GM19351 (cell line): ENCODE results near the gene KHDRBS2.
"Not testable (repeated sequence)": the region's sequence is repeated elsewhere in the genome, so short reads cannot be mapped to it uniquely, and the experiment has no call there.

Source experiments
- ATAC-seq: cut with Tn5 transposase; IDR thresholded peaks from one replicate; pipeline ENCODE4 v1.9.1; 2021; ENCODE audit warnings: mild to moderate bottlenecking, moderate library complexity; ENCODE audit not compliant: unreplicated experiment

The KHDRBS2 gene

GRCh38 chr6:61886608-61887259 is 399.3 kb downstream of the KHDRBS2 start:
- no peak for ATAC-seq

DNA sequence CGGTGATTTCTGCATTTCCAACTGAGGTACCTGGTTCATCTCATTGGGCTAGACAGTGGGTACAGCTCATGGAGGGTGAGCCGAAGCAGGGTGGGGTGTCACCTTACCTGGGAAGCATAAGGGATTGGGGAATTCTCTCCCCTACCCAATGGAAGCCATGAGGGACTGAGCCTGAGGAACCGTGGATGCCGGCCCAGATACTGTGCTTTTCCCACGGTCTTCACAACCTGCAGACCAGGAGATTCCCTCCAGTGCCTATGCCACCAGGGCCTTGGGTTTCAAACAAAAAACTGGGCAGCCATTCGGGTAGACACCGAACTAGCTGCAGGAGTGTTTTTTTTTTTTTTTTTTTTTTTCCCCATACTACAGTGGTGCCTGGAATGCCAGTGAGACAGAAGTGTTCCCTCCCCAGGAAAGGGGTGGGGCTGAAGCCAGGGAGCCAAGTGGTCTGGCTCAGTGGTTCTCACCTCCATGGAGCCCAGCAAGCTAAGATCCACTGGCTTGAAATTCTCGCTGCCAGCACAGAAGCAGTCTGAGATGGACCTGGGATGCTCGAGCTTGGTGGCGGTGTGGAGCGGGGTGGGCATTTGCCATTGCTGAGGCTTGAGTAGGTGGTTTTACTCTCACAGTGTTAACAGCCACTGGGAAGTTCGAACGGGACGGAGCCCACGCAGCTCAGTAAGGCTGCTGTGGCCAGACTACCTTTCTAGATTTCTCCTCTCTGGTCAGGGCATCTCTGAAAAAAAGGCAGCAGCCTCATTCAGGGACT is 416.2 kb downstream of the KHDRBS2 start:
- no peak for ATAC-seq

DNA sequence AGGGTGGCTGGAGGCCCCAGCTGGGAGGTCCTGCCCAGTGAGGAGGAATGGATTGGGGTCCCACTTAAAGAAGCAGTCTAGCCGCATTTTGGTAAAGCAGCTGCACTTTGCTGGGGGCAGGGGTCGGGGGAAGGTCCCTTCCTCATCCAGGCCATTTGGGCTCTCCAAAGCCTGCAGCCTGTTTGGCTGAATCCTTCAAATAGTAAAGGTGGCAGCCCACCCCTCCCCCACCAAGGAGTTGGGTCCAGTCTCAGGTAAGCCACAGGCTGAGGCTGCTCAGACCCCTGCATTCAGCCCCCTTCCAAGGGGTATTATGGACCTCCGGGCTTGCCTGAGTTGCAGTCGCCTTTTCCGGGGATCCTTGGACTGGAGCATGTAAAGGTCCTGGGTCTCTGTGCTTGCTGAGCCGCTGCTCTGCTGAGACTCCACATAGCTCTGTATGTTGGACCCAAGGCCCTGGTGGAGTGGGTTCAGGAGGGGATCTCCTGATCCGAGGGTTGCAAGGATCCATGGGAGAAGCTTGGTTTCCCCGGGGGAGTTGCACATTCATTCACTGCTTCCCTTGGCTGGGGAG is 417.4 kb downstream of the KHDRBS2 start:
- no peak for ATAC-seq

DNA sequence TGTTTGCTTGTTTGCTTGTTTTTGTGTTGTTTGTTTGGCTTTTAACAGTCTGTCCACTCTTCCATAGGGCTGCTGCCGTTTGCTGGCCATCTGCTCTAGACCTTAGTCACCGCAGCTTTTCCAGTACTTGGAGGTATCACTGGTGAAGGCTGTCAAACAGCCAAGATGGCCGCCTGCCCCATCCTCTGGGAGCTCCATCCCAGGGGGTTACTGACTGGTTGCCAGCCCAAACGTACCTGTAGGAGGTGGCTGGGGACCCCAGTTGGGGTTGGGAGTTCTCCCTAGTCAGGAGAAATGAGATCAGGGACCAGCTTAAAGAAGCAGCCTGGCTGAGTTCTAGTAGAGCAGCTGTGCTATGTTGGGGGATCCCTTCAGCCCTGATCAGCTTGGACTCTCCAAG is 418.4 kb downstream of the KHDRBS2 start:
- ATAC-seq = no peak

- ATAC-seq = no peak
These were observed 428.5 kb downstream of the KHDRBS2 start for GRCh38 chr6:61857541-61857940.

- ATAC-seq = no peak
These were observed 444.1 kb downstream of the KHDRBS2 start for GRCh38 chr6:61841958-61842357.

- ATAC-seq = no peak
These were observed 450.8 kb downstream of the KHDRBS2 start for GRCh38 chr6:61835237-61835636.

- ATAC-seq = no peak
These were observed 452.8 kb downstream of the KHDRBS2 start for GRCh38 chr6:61833176-61833755.

DNA sequence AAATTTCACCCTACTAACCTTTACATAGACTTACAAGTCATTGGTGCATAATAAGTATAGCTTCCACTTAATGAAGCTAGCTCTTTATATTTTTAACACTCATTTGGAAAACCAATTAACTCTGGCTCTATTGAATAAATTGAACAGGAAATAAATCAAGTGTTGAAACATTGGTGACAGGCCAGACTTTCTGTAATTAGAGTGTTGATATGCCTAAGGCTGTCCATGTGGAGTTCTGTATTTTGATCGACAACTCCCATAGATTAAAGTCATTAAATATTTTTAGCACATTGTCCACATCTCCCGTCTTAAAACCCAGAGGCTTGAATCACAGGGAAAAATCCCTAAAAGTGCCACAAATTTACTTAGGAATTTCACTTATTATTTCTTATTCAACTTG is 468.3 kb downstream of the KHDRBS2 start:
- no peak for ATAC-seq

GRCh38 chr6:61810047-61810446 is 476.0 kb downstream of the KHDRBS2 start:
- no peak for ATAC-seq

DNA sequence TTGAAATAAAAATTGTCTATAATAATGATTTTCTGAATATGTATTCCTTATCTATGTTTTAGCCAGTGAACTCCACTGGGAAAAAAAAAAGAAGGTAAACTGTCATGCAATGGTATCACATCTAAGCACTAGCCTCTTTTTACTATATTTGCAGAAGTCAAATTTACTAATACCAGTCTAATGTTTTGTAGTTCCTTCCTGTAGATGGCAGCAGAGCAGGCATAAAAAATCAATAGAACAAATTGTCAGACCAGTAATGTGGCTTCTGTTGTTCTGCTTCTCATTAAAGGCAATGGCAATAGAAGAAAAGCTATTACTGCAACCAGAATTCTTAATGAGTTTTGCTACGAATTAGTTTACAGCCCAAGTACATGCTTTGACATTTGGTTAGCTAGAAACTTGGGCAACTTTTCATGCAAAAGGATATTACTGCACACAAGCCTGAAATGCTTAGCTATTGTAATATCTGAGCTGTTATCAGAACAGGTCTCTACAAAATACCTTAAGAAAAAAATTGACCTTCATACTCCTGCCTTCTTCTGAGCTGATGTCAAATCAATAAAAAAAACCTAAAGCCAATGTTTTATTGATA is 476.9 kb downstream of the KHDRBS2 start:
- peak; percentile 84 for ATAC-seq

GRCh38 chr6:61787998-61788397 is 498.0 kb downstream of the KHDRBS2 start:
- ATAC-seq = no peak

DNA sequence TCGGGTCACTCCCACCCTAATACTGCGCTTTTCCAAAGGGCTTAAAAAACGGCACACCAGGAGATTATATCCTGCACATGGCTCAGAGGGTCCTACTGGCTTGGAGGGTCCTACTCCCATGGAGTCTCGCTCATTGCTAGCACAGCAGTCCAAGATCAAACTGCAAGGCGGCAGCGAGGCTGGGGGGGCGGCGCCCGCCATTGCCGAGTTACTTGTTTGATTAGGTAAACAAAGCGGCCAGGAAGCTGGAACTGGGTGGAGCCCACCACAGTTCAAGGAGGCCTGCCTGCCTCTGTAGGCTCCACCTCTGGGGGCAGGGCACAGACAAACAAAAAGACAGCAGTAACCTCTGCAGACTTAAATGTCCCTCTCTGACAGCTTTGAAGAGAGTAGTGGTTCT is 516.6 kb downstream of the KHDRBS2 start:
- not testable (repeated sequence) for ATAC-seq

- no peak for ATAC-seq
These were observed 530.3 kb downstream of the KHDRBS2 start for GRCh38 chr6:61755739-61756138.

- no peak for ATAC-seq
These were observed 534.0 kb downstream of the KHDRBS2 start for GRCh38 chr6:61751986-61752385.

DNA sequence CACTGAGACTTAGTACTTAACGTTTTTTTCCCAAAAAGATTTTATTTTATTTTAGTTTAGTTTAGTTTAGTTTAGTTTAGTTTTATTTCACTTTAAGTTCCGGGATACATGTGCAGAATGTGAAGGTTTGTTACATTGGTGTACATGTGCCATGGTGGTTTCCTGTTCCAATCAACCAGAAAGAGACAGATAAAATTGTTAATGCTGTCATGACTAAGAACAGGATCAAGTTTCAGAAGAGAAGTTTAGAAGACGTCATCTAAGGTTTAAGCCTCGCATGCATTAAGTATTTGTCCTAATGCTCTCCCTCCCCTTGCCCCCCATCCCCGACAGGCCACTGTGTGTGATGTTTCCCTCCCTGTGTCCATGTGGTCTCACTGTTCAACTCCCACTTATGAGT is 540.0 kb downstream of the KHDRBS2 start:
- ATAC-seq = no peak

DNA sequence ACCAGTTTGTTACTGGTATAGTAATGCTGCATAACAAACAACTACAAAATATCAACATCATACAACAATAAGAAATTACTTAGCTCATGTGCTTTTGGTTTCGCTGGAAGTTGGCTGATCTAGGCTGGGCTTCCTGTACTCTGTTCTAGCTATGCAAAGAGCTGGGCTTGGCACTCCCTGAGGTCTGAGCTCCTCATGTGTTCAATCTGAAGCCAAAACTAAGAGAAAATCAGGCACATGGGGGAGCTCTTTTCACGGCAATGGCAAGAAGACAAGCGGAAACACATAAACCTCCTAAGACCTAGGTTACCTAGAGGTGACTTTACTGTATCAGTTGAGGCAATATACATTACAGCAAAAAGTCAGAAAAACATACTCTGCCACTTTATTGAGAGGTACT is 574.2 kb downstream of the KHDRBS2 start:
- no peak for ATAC-seq

GRCh38 chr6:61688165-61688564 is 597.9 kb downstream of the KHDRBS2 start:
- ATAC-seq = no peak

DNA sequence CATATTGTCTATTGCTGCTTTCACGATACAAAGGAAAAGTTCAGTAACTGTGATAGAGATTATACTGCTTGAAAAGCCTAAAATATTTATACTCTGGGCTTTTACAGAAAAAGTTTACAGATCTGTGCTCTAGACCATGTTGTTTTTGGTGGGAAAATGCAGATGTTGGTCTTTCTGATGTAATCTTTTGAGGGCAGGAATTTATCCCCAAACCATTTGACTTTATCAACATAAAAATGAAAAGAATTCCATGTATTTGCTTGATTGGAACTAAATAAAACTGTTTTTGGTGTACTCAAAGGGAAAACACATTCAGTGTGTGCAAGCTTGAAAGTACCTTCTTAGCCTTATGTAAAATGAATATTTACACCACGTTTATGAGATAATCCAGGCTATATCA is 603.5 kb downstream of the KHDRBS2 start:
- ATAC-seq = no peak

GRCh38 chr6:61679625-61680024 is 606.4 kb downstream of the KHDRBS2 start:
- ATAC-seq = no peak

DNA sequence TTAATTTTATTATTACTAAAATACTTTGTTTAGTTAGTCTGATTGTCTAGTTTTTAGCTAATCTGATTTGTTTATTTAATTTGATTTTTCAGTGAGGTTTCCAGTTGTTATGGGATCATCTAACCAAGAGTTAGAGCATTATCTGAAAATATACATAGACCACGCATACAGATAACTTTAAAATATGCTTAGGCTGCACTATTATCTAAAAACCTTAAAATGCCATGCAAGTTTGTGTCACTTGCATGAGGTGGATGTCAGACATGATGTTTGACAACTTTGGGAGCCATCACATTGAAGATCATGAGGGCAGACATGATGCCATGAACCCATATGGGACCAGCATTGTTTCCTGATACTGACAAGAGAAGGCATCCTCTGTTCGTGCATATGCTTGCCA is 610.3 kb downstream of the KHDRBS2 start:
- no peak for ATAC-seq
